GM12864 (cell line): ENCODE measurements around the gene PDIA4.

Experiments
- DNase-seq: peaks from one replicate; pipeline ENCODE4 v3.0.0-alpha.2; 2011; ENCODE audit warnings: low read depth
- H3K4me3 ChIP-seq: 2 replicates; pipeline ENCODE4 v1.5.1; 2011; ENCODE audit warnings: mild to moderate bottlenecking, low read depth, low read length, control low read depth
- CTCF ChIP-seq: IDR thresholded peaks from 2 replicates; pipeline ENCODE4 v1.5.1; 2011; ENCODE audit warnings: low read depth, mild to moderate bottlenecking, moderate library complexity, low read length, control low read depth, inconsistent platforms; ENCODE audit errors: missing control alignments

Gene PDIA4

GRCh38 chr7:149003018-149003417, 25.3 kb downstream of the PDIA4 start:
- no peak for TF ChIP-seq CTCF

GRCh38 chr7:149002604-149003003, 25.7 kb downstream of the PDIA4 start:
- no peak for DNase-seq
- no peak overlapping the region for H3K4me3 ChIP-seq
- no peak for TF ChIP-seq CTCF

More at GRCh38 chr7:149003018-149003417, 25.3 kb downstream of the PDIA4 start:
- no peak for DNase-seq
- H3K4me3 ChIP-seq, result no peak overlapping the region

GRCh38 chr7:149001427-149002068, 26.8 kb downstream of the PDIA4 start:
- H3K4me3 ChIP-seq, result no peak overlapping the region
- no peak for DNase-seq
- no peak for TF ChIP-seq CTCF

- no peak for TF ChIP-seq CTCF
- H3K4me3 ChIP-seq, result no peak overlapping the region
- DNase-seq, result no peak
These were observed 27.3 kb downstream of the PDIA4 start for GRCh38 chr7:149000961-149001360.

- H3K4me3 ChIP-seq, result no peak overlapping the region
- DNase-seq, result no peak
- TF ChIP-seq CTCF, result no peak
These were observed 29.1 kb downstream of the PDIA4 start for GRCh38 chr7:148999192-148999591.

GRCh38 chr7:148997497-148997896, 30.8 kb downstream of the PDIA4 start:
- DNase-seq, result no peak
- H3K4me3 ChIP-seq, result no peak overlapping the region
- TF ChIP-seq CTCF, result no peak

- DNase-seq, result no peak
- no peak overlapping the region for H3K4me3 ChIP-seq
- TF ChIP-seq CTCF, result no peak
These were observed 33.7 kb downstream of the PDIA4 start for GRCh38 chr7:148994576-148994975.
